Measurements from ENCODE around the gene ZBED5.

Gene ZBED5

GRCh38 chr11:10856689-10857458 is 979 bp downstream of the ZBED5 start:
- peak; percentile 37 for DNase-seq (ENCODE audit: low read depth)
- peak overlapping the region; percentile 96 for H3K4me3 ChIP-seq (replicated peaks; ENCODE audit: low read depth, low read length)
- TF ChIP-seq CTCF (IDR thresholded peaks at IDR 0.05; ENCODE audit: low read length, missing control alignments): no peak

DNA sequence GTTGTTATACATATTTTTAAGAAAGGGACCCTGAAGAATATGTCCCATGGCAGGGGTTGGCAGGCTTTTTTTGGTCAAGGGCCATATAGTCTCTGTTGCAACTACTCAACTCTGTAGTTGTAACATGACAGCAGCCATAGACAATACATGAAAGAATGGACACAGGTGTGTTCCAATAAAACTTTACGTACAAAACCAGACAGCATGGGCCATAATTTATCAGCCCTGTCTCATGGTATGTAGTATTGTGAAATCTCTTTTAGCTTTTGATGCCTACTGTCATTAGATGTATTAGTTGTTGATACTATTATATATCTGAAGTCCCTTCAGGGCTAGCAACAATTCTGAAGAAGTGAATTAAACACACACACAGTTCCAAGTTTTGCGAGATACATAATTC is 2.6 kb downstream of the ZBED5 start:
- DNase-seq (ENCODE audit: low read depth): no peak
- no peak overlapping the region for H3K4me3 ChIP-seq (replicated peaks; ENCODE audit: low read depth, low read length)
- no peak for TF ChIP-seq CTCF (IDR thresholded peaks at IDR 0.05; ENCODE audit: low read length, missing control alignments)

GRCh38 chr11:10847960-10848860 is 9.6 kb downstream of the ZBED5 start:
- no peak overlapping the region for H3K4me3 ChIP-seq (replicated peaks; ENCODE audit: low read depth, low read length)
- no peak for TF ChIP-seq CTCF (IDR thresholded peaks at IDR 0.05; ENCODE audit: low read length, missing control alignments)
- no peak for DNase-seq (ENCODE audit: low read depth)

- no peak for DNase-seq (ENCODE audit: low read depth)
- H3K4me3 ChIP-seq (replicated peaks; ENCODE audit: low read depth, low read length): no peak overlapping the region
- TF ChIP-seq CTCF (IDR thresholded peaks at IDR 0.05; ENCODE audit: low read length, missing control alignments): no peak
Observed at GRCh38 chr11:10846660-10847059, 11.2 kb downstream of the ZBED5 start.

DNA sequence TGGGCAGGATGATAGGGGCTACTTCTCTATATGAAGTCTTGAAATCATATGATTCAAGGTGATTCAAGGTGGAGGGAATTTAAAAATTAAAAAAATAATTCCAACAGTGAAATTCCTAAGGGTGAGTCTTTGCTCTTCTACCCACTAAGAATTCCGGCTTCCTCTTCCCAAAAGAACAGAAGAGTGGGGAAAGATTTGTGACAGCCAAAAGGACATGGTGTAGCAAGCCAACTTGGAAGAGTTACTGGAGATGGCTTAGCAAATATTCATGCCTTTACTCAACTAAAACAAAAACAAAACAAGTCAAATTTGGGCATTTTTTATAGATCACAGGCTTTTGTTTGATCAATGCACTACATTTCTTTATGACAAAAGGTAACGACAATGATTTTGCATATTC is 12.3 kb downstream of the ZBED5 start:
- DNase-seq (ENCODE audit: low read depth): no peak
- no peak for TF ChIP-seq CTCF (IDR thresholded peaks at IDR 0.05; ENCODE audit: low read length, missing control alignments)

DNA sequence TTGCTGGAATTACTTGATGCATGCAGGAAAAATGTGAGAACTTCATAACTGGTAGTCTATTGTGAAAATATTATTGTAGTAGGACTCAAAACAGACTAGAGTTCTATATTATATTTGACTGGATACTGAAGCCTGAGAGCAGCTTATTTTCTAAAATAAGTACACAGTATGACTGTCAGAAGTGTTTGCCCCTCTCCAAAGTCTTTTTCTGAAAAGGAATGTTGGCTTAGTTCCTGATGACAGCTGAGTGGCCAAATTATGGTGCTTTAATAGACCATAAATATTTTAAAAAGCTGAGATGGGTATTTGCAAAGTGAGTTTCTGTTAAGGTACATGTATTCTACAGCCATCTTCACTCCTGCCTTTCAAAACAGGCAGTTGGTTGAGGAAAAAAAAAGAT is 13.1 kb downstream of the ZBED5 start:
- no peak for TF ChIP-seq CTCF (IDR thresholded peaks at IDR 0.05; ENCODE audit: low read length, missing control alignments)
- no peak overlapping the region for H3K4me3 ChIP-seq (replicated peaks; ENCODE audit: low read depth, low read length)
- no peak for DNase-seq (ENCODE audit: low read depth)

More for the DNA sequence above, 12.3 kb downstream of the ZBED5 start:
- H3K4me3 ChIP-seq (replicated peaks; ENCODE audit: low read depth, low read length): no peak overlapping the region

Measured in fibroblast of pulmonary artery (primary cell).